ENCODE results near the gene DNAH2.

The DNAH2 gene

GRCh38 chr17:7818026-7818425, 100.5 kb downstream of the DNAH2 start:
- H3K4me3 ChIP-seq (ENCODE audit: low read depth, low read length) = no peak overlapping the region
- no peak for TF ChIP-seq CTCF (IDR thresholded peaks at IDR 0.05; ENCODE audit: low read depth, low read length)

DNA sequence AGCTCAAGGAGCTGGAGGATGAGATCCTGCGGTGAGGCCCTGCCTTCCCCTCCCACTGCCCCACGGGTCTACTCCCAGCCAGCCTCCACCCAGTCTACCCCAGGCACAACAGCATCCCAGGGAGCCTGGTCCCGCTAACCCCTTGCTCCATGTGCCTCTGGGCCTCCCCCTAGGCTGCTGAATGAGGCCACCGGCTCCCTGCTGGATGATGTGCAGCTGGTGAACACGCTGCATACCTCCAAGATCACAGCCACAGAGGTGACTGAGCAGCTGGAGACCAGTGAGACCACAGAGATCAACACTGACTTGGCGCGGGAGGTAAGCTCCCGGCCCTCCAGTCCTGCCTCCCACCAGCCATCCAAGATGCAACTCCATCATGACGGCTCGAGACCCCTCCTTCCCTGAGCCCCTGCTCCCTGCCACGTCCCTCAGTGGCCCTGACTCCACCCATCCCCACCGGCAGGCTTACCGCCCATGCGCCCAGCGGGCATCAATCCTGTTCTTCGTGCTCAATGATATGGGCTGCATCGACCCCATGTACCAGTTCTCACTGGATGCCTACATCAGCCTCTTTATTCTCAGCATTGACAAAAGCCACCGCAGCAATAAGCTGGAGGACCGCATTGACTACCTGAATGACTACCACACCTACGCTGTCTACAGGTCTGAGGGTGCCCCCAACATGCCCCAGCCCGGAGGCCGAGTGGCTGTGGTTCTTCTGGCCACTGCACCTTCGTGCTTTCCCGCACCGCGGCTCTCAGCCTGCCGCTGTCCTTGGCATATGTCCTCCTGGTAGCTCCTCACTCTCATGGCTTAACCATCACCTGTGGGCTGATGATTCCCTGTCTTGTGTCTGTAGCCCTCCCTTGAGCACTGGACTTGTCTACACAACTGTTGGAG, 101.5 kb downstream of the DNAH2 start:
- no peak for TF ChIP-seq CTCF (IDR thresholded peaks at IDR 0.05; ENCODE audit: low read depth, low read length)
- no peak overlapping the region for H3K4me3 ChIP-seq (ENCODE audit: low read depth, low read length)

GRCh38 chr17:7820231-7820630, 102.7 kb downstream of the DNAH2 start:
- no peak overlapping the region for H3K4me3 ChIP-seq (ENCODE audit: low read depth, low read length)
- no peak for TF ChIP-seq CTCF (IDR thresholded peaks at IDR 0.05; ENCODE audit: low read depth, low read length)

DNA sequence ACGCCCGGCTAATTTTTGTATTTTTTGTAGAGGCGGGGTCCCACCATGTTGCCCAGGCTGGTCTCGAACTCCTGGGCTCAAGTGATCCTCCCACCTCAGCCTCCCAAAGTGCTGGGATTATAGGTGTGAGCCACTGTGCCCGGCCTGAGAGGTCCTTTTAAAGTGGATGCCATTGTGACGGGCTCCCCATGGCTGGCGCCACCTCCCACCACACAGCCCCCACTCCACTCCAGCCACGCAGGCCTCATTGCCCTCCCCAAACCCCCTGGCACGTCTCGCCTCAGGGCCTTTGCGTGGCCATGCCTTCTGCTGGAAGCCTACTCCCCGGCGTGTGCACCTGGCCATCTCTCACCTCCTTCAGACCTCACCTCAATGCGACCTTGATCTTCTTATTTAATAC, 104.6 kb downstream of the DNAH2 start:
- no peak for TF ChIP-seq CTCF (IDR thresholded peaks at IDR 0.05; ENCODE audit: low read depth, low read length)
- no peak overlapping the region for H3K4me3 ChIP-seq (ENCODE audit: low read depth, low read length)

DNA sequence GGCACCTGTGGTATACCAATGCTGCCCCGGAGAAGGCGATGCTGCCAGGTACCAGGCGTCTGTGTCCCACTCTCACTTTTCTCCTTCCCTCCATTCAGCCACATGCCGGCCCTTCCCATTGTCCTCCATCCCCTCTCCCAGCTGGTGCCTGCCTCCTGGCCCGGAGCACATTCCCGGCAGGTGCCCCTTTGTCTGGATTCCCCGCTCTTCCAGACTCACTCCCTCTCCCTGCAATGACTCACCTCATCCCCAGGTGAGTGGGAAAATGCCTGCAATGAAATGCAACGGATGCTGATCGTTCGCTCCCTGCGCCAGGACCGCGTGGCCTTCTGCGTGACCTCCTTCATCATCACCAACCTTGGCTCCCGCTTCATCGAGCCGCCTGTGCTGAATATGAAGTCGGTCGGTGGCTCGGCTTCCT, 106.0 kb downstream of the DNAH2 start:
- TF ChIP-seq CTCF (IDR thresholded peaks at IDR 0.05; ENCODE audit: low read depth, low read length) = no peak

GRCh38 chr17:7824021-7824924, 106.7 kb downstream of the DNAH2 start:
- no peak for TF ChIP-seq CTCF (IDR thresholded peaks at IDR 0.05; ENCODE audit: low read depth, low read length)

More for the DNA sequence above, 106.0 kb downstream of the DNAH2 start:
- no peak overlapping the region for H3K4me3 ChIP-seq (ENCODE audit: low read depth, low read length)

More at GRCh38 chr17:7824021-7824924, 106.7 kb downstream of the DNAH2 start:
- no peak overlapping the region for H3K4me3 ChIP-seq (ENCODE audit: low read depth, low read length)
